ENCODE data around the gene HACL1. TPM values are rescaled to one million over a fixed set of nuclear protein-coding genes. Genes with fewer than 3 reads are reported as not detected.
"Not testable (repeated sequence)": the region's sequence is repeated elsewhere in the genome, so short reads cannot be mapped to it uniquely, and the experiment has no call there.

HACL1 gene
- total and polyA plus RNA-seq, 2 donors from 2014 or later = 25.3 to 27.1 TPM

GRCh38 chr3:15610082-15610759 lies 8.9 kb upstream of the HACL1 start:
- Histone ChIP-seq H3K27ac (ENCODE audit: low read depth in 2 of 2, low read length in 2 of 2) (no peak overlapping the region), H3K9me3 (ENCODE audit: control insufficient read depth in 2 of 3, insufficient read depth in 1 of 3, low read length in 3 of 3) (no peaks in the 10 kb centered on the region), H3K27me3 (ENCODE audit: control insufficient read depth, insufficient read depth, low read length) (no peaks in the 10 kb centered on the region), H3K4me3 (ENCODE audit: low read length in 3 of 3) (no peak overlapping the region), H3K9ac (ENCODE audit: low read length in 3 of 3) (no peak overlapping the region), H3K36me3 (ENCODE audit: control insufficient read depth in 2 of 3, insufficient read depth in 3 of 3, low read length in 3 of 3) (no peaks in the 10 kb centered on the region), H3K4me1 (ENCODE audit: control insufficient read depth in 2 of 3, insufficient read depth in 2 of 3, low read depth in 1 of 3, low read length in 3 of 3) (peaks cover 0 to 20% (median 7%) of the 10 kb centered on the region in 3 donors)
- FAIRE-seq = no peak
- intact Hi-C loops (cut with DNase I) = no loop called here
- DNase-seq = no peak
- TF ChIP-seq CTCF (IDR thresholded peaks at IDR 0.05; ENCODE audit: borderline replicate concordance, extremely low read depth, insufficient read depth) = no peak

- H3K27me3 ChIP-seq (ENCODE audit: control insufficient read depth, insufficient read depth, low read length) = no peaks in the 10 kb centered on the region
- intact Hi-C loops (cut with DNase I) = no loop called here
- no peak overlapping the region for H3K9ac ChIP-seq (ENCODE audit: low read length in 3 of 3)
- peaks cover 0 to 20% (median 10%) of the 10 kb centered on the region in 3 donors for H3K4me1 ChIP-seq (ENCODE audit: control insufficient read depth in 2 of 3, insufficient read depth in 2 of 3, low read depth in 1 of 3, low read length in 3 of 3)
- no peak for TF ChIP-seq CTCF (IDR thresholded peaks at IDR 0.05; ENCODE audit: borderline replicate concordance, extremely low read depth, insufficient read depth)
- peak overlapping the region in 1 of 3 donors; percentile 35 for H3K4me3 ChIP-seq (ENCODE audit: low read length in 3 of 3)
- H3K9me3 ChIP-seq (ENCODE audit: control insufficient read depth in 2 of 3, insufficient read depth in 1 of 3, low read length in 3 of 3) = no peaks in the 10 kb centered on the region
- DNase-seq (peak in 2 of 5 donors; percentile 52 to 58), FAIRE-seq (no peak)
- peak overlapping the region; percentile 23 to 30 for H3K27ac ChIP-seq (ENCODE audit: low read depth in 2 of 2, low read length in 2 of 2)
- no peaks in the 10 kb centered on the region for H3K36me3 ChIP-seq (ENCODE audit: control insufficient read depth in 2 of 3, insufficient read depth in 3 of 3, low read length in 3 of 3)
Observed at GRCh38 chr3:15606434-15606891, 5.1 kb upstream of the HACL1 start.

- H3K4me1 ChIP-seq (ENCODE audit: control insufficient read depth in 2 of 3, insufficient read depth in 2 of 3, low read depth in 1 of 3, low read length in 3 of 3) = peaks cover 7 to 30% (median 20%) of the 10 kb centered on the region in 3 donors
- intact Hi-C loops (cut with DNase I) = not testable (repeated sequence)
Observed at GRCh38 chr3:15604584-15604983, 3.2 kb upstream of the HACL1 start.

DNA sequence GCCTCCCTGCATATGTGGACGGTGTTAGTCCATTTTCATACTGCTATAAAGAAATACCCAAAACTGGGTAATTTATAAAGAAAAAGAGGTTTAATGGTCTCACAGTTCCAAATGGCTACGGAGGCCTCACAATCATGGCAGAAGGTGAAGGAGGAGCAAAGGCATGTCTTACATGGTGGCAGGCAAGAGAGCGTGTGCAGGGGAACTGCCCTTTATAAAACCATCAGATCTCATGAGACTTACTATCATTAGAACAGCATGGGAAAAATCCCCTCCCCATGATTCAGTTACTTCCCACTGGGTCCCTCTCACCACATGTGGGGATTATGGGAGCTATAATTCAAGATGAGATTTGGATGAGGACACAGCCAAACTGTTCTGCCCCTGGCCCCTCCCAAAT lies 1.4 kb upstream of the HACL1 start:
- peak overlapping the region in 2 of 3 donors; percentile 96 to 100 for H3K4me3 ChIP-seq (ENCODE audit: low read length in 3 of 3)

More at GRCh38 chr3:15604584-15604983, 3.2 kb upstream of the HACL1 start:
- H3K27ac ChIP-seq (ENCODE audit: low read depth in 2 of 2, low read length in 2 of 2) = peak overlapping the region in 1 of 2 donors; percentile 7
- not testable (repeated sequence) for FAIRE-seq; H3K36me3 ChIP-seq (ENCODE audit: control insufficient read depth in 2 of 3, insufficient read depth in 3 of 3, low read length in 3 of 3); H3K27me3 ChIP-seq (ENCODE audit: control insufficient read depth, insufficient read depth, low read length); DNase-seq; H3K9ac ChIP-seq (ENCODE audit: low read length in 3 of 3); H3K4me3 ChIP-seq (ENCODE audit: low read length in 3 of 3); H3K9me3 ChIP-seq (ENCODE audit: control insufficient read depth in 2 of 3, insufficient read depth in 1 of 3, low read length in 3 of 3)

More for the DNA sequence above, 1.4 kb upstream of the HACL1 start:
- peaks cover 8 to 17% (median 9%) of the 10 kb centered on the region in 3 donors for H3K36me3 ChIP-seq (ENCODE audit: control insufficient read depth in 2 of 3, insufficient read depth in 3 of 3, low read length in 3 of 3)
- intact Hi-C loops (cut with DNase I); H3K27me3 ChIP-seq (ENCODE audit: control insufficient read depth, insufficient read depth, low read length); H3K27ac ChIP-seq (ENCODE audit: low read depth in 2 of 2, low read length in 2 of 2); H3K9ac ChIP-seq (ENCODE audit: low read length in 3 of 3); DNase-seq; H3K9me3 ChIP-seq (ENCODE audit: control insufficient read depth in 2 of 3, insufficient read depth in 1 of 3, low read length in 3 of 3); FAIRE-seq: not testable (repeated sequence)
- H3K4me1 ChIP-seq (ENCODE audit: control insufficient read depth in 2 of 3, insufficient read depth in 2 of 3, low read depth in 1 of 3, low read length in 3 of 3) = peaks cover 7 to 30% (median 16%) of the 10 kb centered on the region in 3 donors
